ENCODE results near the gene VPS11.

DNA sequence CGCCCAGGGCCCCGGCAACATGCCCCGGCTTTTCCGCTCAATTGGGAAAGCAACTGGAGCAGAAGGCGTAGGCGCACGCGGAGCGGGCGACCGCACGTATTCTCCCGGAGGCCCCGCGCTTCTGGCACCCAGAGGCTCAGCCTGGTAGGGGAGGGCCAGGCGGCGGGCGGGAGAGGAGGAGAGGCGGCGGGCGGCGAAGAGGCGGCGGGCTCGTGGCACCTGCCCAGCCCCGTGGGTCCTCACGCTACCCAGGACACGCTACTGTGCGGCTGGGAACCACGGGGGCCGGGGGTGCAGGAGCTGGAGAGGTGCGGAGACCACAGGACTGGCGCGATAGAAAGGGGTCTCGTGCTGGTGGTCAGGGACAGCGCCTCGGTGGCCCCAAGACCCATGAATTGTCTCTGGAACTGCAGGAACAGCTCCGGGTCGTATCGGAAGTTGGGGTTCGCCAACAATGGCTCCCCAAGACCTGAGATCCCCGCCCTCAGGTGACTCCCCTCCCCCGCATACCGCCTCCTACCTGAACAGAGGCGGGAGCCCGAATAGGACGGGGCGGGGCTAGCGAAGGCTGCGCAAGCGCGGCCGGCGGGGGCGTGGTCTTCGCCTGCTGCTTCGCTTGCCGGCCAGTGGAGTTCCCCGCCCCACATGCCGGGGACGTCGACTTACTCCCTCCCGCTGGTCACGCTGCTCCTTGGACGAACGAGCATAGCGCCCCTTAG lies 37.1 kb upstream of the VPS11 start, which contains the start of gene SLC37A4:
- TF ChIP-seq, protein P1, sequence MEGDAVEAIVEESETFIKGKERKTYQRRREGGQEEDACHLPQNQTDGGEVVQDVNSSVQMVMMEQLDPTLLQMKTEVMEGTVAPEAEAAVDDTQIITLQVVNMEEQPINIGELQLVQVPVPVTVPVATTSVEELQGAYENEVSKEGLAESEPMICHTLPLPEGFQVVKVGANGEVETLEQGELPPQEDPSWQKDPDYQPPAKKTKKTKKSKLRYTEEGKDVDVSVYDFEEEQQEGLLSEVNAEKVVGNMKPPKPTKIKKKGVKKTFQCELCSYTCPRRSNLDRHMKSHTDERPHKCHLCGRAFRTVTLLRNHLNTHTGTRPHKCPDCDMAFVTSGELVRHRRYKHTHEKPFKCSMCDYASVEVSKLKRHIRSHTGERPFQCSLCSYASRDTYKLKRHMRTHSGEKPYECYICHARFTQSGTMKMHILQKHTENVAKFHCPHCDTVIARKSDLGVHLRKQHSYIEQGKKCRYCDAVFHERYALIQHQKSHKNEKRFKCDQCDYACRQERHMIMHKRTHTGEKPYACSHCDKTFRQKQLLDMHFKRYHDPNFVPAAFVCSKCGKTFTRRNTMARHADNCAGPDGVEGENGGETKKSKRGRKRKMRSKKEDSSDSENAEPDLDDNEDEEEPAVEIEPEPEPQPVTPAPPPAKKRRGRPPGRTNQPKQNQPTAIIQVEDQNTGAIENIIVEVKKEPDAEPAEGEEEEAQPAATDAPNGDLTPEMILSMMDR (IDR thresholded peaks at IDR 0.05) = peak in 3 of 5 experiments; percentile 93
- TF ChIP-seq POLR2A (IDR thresholded peaks at IDR 0.05) = peak in 1 of 2 donors; percentile 40
